Esophagus (tissue), 2 donors: ENCODE results near the gene STXBP4. TPM values are rescaled to one million over a fixed set of nuclear protein-coding genes. Genes with fewer than 3 reads are reported as not detected.

ENCODE experiments used
- H3K27ac ChIP-seq, 2 donors: one replicate each; pipeline ENCODE4 v1.5.1; 2013; ENCODE audit warnings: low read depth in 2 of 2, mild to moderate bottlenecking in 2 of 2, inconsistent platforms in 1 of 2, low read length in 1 of 2, moderate library complexity in 1 of 2
- H3K27me3 ChIP-seq, 2 donors: one replicate each; pipeline ENCODE4 v1.6.1; 2013; ENCODE audit warnings: low read length in 2 of 2, control low read depth in 1 of 2, mild to moderate bottlenecking in 1 of 2; ENCODE audit not compliant: insufficient read depth in 2 of 2, control insufficient read depth in 1 of 2
- H3K36me3 ChIP-seq, 2 donors: one replicate each; pipeline ENCODE4 v1.6.1; 2013; ENCODE audit warnings: low read length in 1 of 2; ENCODE audit not compliant: control insufficient read depth in 2 of 2, insufficient read depth in 2 of 2
- H3K4me1 ChIP-seq, 2 donors: one replicate each; pipeline ENCODE4 v1.6.1; 2013; ENCODE audit warnings: low read length in 1 of 2; ENCODE audit not compliant: control insufficient read depth in 2 of 2, insufficient read depth in 2 of 2
- H3K4me3 ChIP-seq, 2 donors: one replicate each; pipeline ENCODE4 v1.5.1; 2013; ENCODE audit warnings: low read length in 2 of 2, mild to moderate bottlenecking in 2 of 2, low read depth in 1 of 2, moderate library complexity in 1 of 2
- H3K9me3 ChIP-seq, 2 donors: one replicate each; pipeline ENCODE4 v1.6.1; 2013; ENCODE audit warnings: mild to moderate bottlenecking in 2 of 2, low read depth in 1 of 2, low read length in 1 of 2, moderate library complexity in 1 of 2; ENCODE audit not compliant: control insufficient read depth in 2 of 2, insufficient read depth in 1 of 2
- WGBS, 2 donors: extraction: QIAGEN DNeasy Blood & Tissue Kit; methylation state at CpG; one replicate each; pipeline ENCODE4 v1.1.7; 2013; 5-methylcytosine and 5-hydroxymethylcytosine counted together
- polyA plus RNA-seq, 2 donors: library from polyadenylated mRNA; stranded (reverse); fragments of 200-250 nt; gene quantifications; one replicate each; pipeline ENCODE4 v1.2.3, GENCODE V29; 2013
- donor health status: healthy with polysubstance abuse.
- donor health status: Bipolar disorder and iron deficiency.

STXBP4 gene
- polyA plus RNA-seq, 2 donors, result 0.59 to 1.2 TPM

DNA sequence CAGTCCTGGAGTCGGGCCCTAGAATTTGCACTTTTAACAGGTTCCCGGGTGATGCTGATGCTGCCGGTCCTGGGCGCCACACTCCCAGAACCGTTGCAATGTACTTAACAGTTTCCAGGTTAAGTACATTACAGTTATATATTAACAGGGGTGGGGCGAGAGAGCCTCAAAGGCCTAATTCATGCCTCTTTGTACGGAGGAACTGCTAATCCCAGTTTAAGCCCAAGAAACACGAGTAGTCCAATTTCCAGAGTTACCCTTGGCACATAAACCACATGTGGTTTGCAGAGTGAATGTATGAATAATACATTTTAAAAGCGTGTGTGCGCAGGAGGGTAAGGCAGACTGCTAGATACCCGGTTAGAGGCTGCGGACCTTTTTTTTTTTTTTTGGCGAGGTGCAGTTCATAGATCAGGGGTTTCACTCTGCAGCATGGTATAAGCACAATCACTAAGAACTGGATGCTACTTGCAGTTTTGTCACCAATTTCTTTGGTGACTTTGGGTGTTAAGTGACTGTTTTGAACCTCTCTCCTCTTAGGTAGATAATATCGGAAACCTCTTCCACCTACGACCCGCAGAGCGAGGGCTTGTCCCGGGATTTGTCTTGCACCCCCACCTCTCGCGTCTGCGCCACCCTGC lies 824 bp upstream of the STXBP4 start:
- Histone ChIP-seq H3K4me3 (peak overlapping the region; percentile 86 to 94), H3K27ac (peak overlapping the region; percentile 75 to 82), H3K4me1 (no peaks in the 10 kb centered on the region), H3K27me3 (no peaks in the 10 kb centered on the region), H3K36me3 (no peaks in the 10 kb centered on the region), H3K9me3 (no peaks in the 10 kb centered on the region)
- 1% methylated on average over 21 of the region's 21 CpGs for WGBS, 2 donors

DNA sequence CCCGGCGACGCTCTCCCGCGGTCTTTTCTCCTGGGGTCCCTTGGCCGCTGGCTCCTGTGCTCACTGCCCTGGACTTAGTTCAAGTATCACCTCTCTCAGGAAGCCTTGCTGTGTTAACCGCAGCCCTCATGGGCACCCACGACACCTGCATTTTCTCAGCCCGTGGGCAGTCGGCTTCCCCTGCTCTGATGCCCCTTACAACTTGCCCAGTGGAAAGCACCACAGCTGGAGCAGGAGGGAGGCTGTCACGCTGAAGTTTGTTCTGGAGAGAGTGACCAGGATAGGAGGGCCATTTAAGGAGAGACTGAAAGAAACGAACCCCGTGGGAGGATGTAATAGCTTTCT lies 395 bp downstream of the STXBP4 start:
- no peaks in the 10 kb centered on the region for H3K4me1 ChIP-seq
- H3K36me3 ChIP-seq, result no peaks in the 10 kb centered on the region
- peak overlapping the region; percentile 32 to 92 for H3K27ac ChIP-seq
- 0% methylated on average over 13 of the region's 13 CpGs for WGBS, 2 donors
- H3K4me3 ChIP-seq, result peak overlapping the region; percentile 86 to 94
- no peaks in the 10 kb centered on the region for H3K9me3 ChIP-seq
- no peaks in the 10 kb centered on the region for H3K27me3 ChIP-seq

DNA sequence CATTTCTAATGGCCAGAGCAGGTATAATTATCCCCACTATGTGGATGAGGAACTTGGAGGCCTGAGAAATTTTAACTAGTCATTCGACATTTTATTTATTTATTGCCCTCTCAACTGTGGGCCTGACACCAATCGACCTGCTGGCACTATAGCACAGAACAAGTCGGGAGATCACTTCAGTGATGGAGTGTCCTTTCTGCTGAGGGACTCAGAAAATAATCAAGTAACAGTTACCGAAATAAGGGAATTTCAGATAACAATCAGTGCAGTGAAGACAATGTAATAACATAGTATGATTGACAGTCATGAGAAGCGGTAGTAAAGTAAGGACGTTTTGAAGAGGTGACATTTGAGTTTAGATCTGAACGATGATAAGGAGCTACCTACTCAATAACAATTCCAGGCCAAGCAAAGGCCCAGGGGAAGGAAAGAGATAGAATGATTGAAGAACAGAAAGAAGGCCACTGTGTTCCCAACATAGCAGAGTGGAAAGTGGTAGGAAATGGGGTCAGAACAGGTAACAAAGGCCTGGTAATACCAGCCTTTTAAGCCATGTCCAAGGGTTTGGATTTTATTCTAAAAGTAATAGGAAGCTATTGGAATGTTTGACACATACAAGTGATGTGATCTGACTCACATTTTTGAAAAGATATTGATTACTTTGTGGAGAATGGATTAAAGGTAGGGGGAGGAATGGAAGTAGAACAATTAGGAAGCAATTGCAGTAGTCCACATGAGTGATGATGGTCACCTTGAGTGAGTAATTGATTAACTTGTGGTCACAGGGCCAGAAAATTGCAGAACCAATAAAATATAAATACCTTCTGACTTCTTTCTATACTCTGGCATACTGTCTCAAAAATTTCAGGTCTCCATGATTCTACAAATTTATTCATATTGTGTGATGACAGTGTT lies 1.4 kb downstream of the STXBP4 start:
- WGBS, 2 donors, result 42 to 48% methylated on average over 7 of the region's 7 CpGs
- Histone ChIP-seq H3K27ac (peak overlapping the region in 1 of 2 donors; percentile 32), H3K4me1 (no peaks in the 10 kb centered on the region), H3K4me3 (peak overlapping the region in 1 of 2 donors; percentile 94), H3K27me3 (no peaks in the 10 kb centered on the region), H3K9me3 (no peaks in the 10 kb centered on the region), H3K36me3 (no peaks in the 10 kb centered on the region)

DNA sequence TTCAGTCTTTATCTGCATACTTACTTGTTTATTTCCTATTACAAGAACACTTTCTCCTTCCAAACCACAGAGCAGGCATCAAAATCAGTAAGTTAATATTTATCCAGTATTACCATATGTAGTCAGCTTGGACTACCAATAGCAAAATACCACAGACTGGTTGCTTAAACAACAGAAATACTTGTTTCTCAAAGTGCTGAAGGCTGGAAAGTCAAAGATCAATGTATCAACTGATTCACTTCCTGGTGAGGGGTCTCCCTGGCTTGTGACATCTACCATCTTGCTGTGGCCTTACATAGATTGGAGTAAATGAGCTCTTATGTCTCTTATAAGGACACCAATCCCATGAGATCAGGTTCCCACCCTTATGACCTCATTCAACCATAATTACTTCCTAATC lies 2.6 kb downstream of the STXBP4 start:
- no peak overlapping the region for H3K27ac ChIP-seq
- H3K9me3 ChIP-seq, result no peaks in the 10 kb centered on the region
- H3K4me1 ChIP-seq, result no peaks in the 10 kb centered on the region
- no peaks in the 10 kb centered on the region for H3K36me3 ChIP-seq
- H3K27me3 ChIP-seq, result no peaks in the 10 kb centered on the region
- no peak overlapping the region for H3K4me3 ChIP-seq

DNA sequence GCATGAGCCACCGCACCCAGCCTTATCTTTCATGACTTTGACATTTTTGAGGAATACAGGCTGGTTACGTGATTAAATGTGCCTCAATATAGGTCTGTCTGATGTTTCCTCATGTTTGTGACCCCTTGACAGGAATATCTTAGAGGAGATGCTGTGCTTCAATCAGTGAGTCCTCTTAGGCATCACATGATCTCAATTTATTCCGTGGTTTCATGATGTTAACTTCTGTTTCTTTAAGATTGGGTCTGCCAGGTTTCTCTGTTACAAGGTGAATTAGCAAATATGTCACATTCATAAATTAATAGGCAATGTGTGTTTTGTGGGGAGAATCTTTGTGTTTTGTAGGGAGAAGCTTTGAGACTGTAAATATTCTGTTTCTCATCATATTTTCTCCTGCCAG lies 3.3 kb downstream of the STXBP4 start:
- Histone ChIP-seq H3K4me1 (no peaks in the 10 kb centered on the region), H3K9me3 (no peaks in the 10 kb centered on the region), H3K27ac (no peak overlapping the region), H3K4me3 (no peak overlapping the region), H3K36me3 (no peaks in the 10 kb centered on the region), H3K27me3 (no peaks in the 10 kb centered on the region)
- WGBS, 2 donors, result 91 to 97% methylated on average over 3 of the region's 3 CpGs

DNA sequence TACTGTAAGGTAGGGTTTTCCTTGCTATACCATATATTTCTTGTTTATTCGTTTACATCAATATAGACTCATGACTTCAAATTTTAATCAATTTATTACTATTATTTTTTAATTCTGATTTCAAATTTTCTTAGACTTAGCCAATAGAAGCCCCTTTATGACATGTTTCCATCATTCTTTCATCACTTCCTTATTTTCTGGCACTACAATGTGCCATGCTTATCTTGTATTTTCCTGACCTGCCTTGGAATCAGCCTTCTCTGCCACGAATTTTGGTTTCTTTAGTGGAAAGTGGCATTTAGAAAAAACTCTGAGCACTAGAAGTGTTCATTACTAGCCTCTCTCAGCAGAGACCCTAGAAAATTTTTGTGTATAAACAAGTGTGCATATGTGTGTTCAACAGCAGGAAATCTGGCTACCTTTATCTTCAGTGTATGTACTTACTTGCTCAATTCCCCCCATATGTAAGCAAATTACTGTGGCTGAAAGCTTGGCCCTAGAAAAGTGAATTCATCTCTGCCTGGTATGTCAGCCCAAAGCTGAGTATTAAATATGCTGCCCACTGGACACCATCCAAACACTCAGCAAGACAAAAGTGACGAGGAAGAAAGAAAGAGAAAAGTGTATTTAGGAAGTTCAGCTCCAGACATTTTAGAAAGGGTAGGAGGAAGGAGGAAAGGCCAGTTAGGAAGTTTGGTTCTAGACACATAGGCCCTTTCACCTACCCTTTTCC lies 4.0 kb downstream of the STXBP4 start:
- H3K36me3 ChIP-seq, result no peaks in the 10 kb centered on the region
- no peaks in the 10 kb centered on the region for H3K9me3 ChIP-seq
- H3K4me1 ChIP-seq, result no peaks in the 10 kb centered on the region
- no peaks in the 10 kb centered on the region for H3K27me3 ChIP-seq
- WGBS, 2 donors, result 80 to 88% methylated on average over 3 of the region's 3 CpGs
- no peak overlapping the region for H3K27ac ChIP-seq
- H3K4me3 ChIP-seq, result no peak overlapping the region

DNA sequence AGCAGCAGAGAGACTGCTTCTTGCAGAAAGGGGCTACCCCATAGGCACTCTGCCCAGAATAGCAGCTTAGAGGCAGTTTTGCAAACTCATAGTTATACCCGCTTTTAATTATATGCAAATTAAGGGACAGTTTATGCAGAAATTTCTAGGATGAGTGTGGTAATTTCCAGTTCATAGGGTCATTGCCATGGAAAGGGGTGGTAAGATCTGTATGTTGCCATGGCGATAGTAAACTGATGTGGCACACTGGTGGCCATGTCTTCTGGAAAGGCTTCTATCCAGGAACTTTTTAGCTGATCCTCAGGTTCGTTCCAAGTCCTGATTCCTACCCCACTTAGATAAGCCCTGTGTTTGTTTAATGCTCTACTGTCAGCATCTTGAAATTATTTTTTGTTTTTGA lies 6.2 kb downstream of the STXBP4 start:
- Histone ChIP-seq H3K4me3 (no peak overlapping the region), H3K27me3 (no peaks in the 10 kb centered on the region), H3K9me3 (no peaks in the 10 kb centered on the region), H3K4me1 (no peaks in the 10 kb centered on the region), H3K27ac (no peak overlapping the region), H3K36me3 (no peaks in the 10 kb centered on the region)
- 85 to 86% methylated on average over 3 of the region's 3 CpGs for WGBS, 2 donors

DNA sequence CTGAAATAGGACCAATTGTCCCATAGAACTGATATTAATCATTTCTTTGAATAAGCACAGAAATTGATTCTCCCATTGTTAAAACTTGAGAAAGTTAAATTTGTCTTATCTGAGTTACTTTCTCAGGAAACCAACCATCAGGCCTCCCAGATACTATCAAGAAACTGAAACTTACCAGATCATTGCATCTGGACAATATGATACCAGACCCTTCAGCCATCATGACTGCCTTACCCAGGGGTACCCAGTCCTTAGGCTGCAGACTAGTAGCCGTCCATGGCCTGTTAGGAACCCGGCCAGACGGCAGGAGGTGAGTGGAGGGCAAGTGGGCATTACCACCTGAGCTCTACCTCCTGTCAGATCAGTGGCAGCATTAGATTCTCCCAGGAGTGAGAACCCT lies 7.8 kb downstream of the STXBP4 start:
- H3K4me3 ChIP-seq, result no peak overlapping the region
- no peaks in the 10 kb centered on the region for H3K27me3 ChIP-seq
- 93% methylated on average over 3 of the region's 3 CpGs for WGBS, 2 donors
- no peak overlapping the region for H3K27ac ChIP-seq
- H3K36me3 ChIP-seq, result no peaks in the 10 kb centered on the region
- peaks cover 0 to 2% of the 10 kb centered on the region in 2 donors for H3K9me3 ChIP-seq
- H3K4me1 ChIP-seq, result no peaks in the 10 kb centered on the region

DNA sequence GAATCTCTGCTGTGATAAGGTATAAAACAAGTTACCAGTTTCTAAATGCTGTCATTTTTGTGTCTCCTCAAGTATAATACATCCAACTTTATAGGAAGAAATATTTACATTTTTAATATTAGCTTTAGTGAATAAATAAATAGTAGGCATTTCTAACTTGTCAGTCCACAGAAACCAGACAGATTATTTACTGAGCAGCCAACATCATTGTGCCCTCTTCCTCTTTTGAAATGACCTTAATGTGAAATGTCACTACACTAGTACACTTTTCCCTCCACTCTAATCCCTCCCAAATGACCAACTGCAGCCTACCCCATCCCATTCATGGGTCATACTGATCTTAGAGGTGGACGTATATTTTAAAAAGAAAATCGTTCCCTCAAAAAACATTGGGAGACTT lies 9.2 kb downstream of the STXBP4 start:
- Histone ChIP-seq H3K36me3 (no peaks in the 10 kb centered on the region), H3K4me1 (no peaks in the 10 kb centered on the region), H3K27ac (no peak overlapping the region), H3K4me3 (no peak overlapping the region), H3K9me3 (peaks cover 0 to 2% of the 10 kb centered on the region in 2 donors), H3K27me3 (no peaks in the 10 kb centered on the region)
- WGBS, 2 donors, result 96 to 97% methylated on average over 2 of the region's 2 CpGs
